PFSK-1 (cell line): Measurements from ENCODE around the gene TAF4B.

Source experiments
- TAF1 ChIP-seq: IDR thresholded peaks from 2 replicates; pipeline ENCODE4 v1.6.1; 2012; ENCODE audit warnings: low read length, control low read depth, borderline replicate concordance; ENCODE audit not compliant: insufficient read depth
- TF ChIP-seq, protein P1 (sequence below), 2 experiments: IDR thresholded peaks; 2 replicates each; pipeline versions ENCODE4 v1.6.1 to v1.8.0; 2011 to 2012; ENCODE audit warnings: low read depth in 2 of 2, low read length in 2 of 2, control low read depth in 1 of 2, inconsistent platforms in 1 of 2, mild to moderate bottlenecking in 1 of 2, moderate library complexity in 1 of 2; ENCODE audit not compliant: insufficient read depth in 1 of 2

DNA sequence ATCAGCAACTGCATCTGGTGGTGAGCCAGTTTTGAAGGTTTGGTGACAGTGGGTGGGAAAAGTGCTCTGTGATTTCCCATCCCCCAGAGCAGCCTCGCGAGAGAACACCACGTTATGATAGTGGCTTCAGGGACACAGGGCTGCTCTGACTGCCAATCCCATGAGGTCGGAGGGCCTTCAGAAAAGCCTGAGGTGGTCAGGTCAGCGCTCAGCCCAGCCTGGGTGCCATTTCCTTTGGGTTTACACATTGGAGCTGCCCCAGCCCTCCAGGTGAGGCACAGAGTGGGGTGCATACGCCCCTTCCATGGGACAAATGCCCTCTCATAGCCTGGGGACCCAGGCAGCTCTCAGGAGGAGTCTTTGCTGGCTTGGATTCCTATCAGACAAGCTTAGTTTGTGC is 195.3 kb downstream of the TAF4B start:
- TF ChIP-seq, protein P1, sequence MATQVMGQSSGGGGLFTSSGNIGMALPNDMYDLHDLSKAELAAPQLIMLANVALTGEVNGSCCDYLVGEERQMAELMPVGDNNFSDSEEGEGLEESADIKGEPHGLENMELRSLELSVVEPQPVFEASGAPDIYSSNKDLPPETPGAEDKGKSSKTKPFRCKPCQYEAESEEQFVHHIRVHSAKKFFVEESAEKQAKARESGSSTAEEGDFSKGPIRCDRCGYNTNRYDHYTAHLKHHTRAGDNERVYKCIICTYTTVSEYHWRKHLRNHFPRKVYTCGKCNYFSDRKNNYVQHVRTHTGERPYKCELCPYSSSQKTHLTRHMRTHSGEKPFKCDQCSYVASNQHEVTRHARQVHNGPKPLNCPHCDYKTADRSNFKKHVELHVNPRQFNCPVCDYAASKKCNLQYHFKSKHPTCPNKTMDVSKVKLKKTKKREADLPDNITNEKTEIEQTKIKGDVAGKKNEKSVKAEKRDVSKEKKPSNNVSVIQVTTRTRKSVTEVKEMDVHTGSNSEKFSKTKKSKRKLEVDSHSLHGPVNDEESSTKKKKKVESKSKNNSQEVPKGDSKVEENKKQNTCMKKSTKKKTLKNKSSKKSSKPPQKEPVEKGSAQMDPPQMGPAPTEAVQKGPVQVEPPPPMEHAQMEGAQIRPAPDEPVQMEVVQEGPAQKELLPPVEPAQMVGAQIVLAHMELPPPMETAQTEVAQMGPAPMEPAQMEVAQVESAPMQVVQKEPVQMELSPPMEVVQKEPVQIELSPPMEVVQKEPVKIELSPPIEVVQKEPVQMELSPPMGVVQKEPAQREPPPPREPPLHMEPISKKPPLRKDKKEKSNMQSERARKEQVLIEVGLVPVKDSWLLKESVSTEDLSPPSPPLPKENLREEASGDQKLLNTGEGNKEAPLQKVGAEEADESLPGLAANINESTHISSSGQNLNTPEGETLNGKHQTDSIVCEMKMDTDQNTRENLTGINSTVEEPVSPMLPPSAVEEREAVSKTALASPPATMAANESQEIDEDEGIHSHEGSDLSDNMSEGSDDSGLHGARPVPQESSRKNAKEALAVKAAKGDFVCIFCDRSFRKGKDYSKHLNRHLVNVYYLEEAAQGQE (IDR thresholded peaks at IDR 0.05; ENCODE audit: insufficient read depth in 1 of 2, low read depth in 2 of 2, low read length in 2 of 2) = no peak
- TF ChIP-seq TAF1 = no peak
